ENCODE measurements around the gene INPP1.

- TF ChIP-seq CSDC2 (CRISPR knock-in tag; IDR thresholded peaks at IDR 0.05) = no peak
- no peak for TF ChIP-seq ZNF8 (CRISPR knock-in tag; IDR thresholded peaks at IDR 0.05)
Observed at GRCh38 chr2:190407246-190407661, 63.9 kb downstream of the INPP1 start.
